Stomach smooth muscle (tissue), 2 donors: ENCODE results near the gene MANBA.
"Not testable (repeated sequence)": the region's sequence is repeated elsewhere in the genome, so short reads cannot be mapped to it uniquely, and the experiment has no call there.

Experiments used
- H3K27ac ChIP-seq: one replicate; pipeline ENCODE4 v1.7.0; 2013; ENCODE audit warnings: mild to moderate bottlenecking, low read length, inconsistent platforms
- H3K27me3 ChIP-seq, 2 donors: one replicate each; pipeline ENCODE4 v1.7.0; 2013; ENCODE audit warnings: low read length in 2 of 2; ENCODE audit not compliant: insufficient read depth in 2 of 2, control insufficient read depth in 1 of 2
- H3K36me3 ChIP-seq, 2 donors: one replicate each; pipeline ENCODE4 v1.7.0; 2013; ENCODE audit warnings: low read length in 2 of 2; ENCODE audit not compliant: control insufficient read depth in 2 of 2, insufficient read depth in 2 of 2
- H3K4me1 ChIP-seq: one replicate; pipeline ENCODE4 v1.7.0; 2013; ENCODE audit warnings: low read length; ENCODE audit not compliant: control insufficient read depth, insufficient read depth
- H3K4me3 ChIP-seq, 2 donors: one replicate each; pipeline ENCODE4 v1.7.0; 2013; ENCODE audit warnings: low read length in 2 of 2
- H3K9ac ChIP-seq, 2 donors: one replicate each; pipeline ENCODE4 v1.7.0; 2013; ENCODE audit warnings: low read length in 2 of 2, mild to moderate bottlenecking in 1 of 2
- H3K9me3 ChIP-seq, 2 donors: one replicate each; pipeline ENCODE4 v1.7.0; 2013; ENCODE audit warnings: low read length in 2 of 2; ENCODE audit not compliant: control insufficient read depth in 2 of 2
- donor health status: healthy.
- donor health status: Pancreatic carcinoma.

The MANBA gene

DNA sequence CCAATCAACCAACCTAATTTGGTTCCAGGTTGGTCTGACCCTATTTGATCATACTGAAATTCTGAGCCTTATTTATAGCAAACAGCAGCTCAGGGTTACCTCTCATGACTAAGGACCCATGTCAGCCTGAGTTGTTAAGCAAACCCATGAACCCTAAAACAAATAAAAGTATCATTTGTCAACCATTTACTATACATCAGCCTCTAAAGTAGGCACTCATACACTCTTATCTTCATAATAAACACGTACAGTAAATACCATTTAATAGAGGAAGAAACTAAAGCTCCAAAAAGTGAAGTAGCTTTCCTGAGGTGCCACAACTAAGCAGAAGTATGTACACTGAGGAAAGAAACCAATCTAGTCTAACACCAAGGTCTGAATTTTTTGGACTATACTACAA lies 25.2 kb downstream of the MANBA start:
- peaks cover 4% of the 10 kb centered on the region for H3K4me1 ChIP-seq
- H3K9ac ChIP-seq = no peak overlapping the region
- H3K9me3 ChIP-seq = peaks cover 0 to 6% of the 10 kb centered on the region in 2 donors
- no peaks in the 10 kb centered on the region for H3K36me3 ChIP-seq
- H3K27ac ChIP-seq = no peak overlapping the region
- no peaks in the 10 kb centered on the region for H3K27me3 ChIP-seq
- H3K4me3 ChIP-seq = no peak overlapping the region

DNA sequence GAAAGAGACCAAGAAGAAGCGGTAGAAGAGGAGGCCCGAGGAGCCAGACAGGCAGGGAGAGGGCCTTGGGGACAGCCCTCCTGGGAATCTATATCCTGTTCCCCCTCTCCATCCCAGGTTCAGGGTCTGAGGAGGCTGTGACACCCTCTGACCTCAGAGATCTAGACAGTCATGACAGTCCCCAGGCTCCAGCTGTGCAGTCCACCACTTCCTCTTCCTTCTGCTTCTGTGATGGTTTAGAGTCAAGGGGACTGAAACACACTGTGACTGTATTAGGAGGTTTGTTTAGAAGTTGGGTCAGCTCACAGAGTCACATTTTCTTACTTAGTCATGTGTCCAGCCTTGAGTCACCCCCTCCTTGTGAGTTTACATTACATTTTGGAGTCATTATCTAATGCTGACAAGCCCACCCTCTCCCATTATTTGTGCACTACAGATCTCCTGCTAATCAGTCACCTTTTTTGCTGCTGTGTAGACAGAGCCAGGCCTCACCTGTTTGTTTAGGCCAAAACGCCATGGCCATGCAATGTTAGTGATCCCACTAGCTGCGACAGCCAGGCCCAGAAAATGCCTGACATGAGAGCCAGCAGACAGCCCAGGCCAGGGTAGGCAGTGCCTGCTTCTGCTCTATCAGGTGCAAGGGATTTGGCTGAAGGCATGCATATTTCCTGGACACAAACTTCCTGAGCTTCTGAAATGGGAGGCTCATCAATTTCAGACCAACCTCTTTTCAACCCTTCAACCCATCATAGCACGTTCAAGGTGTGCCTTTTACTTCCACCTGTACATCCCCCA lies 26.0 kb downstream of the MANBA start:
- H3K36me3 ChIP-seq = no peaks in the 10 kb centered on the region
- no peak overlapping the region for H3K4me3 ChIP-seq
- peaks cover 0 to 6% of the 10 kb centered on the region in 2 donors for H3K9me3 ChIP-seq
- H3K4me1 ChIP-seq = peaks cover 4% of the 10 kb centered on the region
- H3K27me3 ChIP-seq = no peaks in the 10 kb centered on the region
- no peak overlapping the region for H3K27ac ChIP-seq
- H3K9ac ChIP-seq = no peak overlapping the region

DNA sequence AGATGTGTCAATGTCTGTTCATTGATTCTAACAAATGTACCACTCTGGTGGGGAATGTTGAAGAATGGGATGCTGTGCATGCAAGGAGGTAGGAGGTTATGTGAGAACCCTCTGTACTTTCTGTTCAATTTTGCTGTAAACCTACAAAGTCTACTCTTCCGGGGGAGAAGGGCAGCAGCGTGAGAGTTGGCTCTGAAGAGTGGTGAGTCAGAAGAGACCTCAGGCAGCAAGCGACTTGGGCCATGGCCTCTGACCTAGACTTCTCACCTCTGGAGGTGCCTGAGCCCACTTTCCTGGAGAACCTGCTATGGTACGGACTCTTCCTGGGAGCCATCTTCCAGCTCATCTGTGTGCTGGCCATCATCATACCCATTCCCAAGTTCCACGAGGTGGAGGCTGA lies 26.7 kb downstream of the MANBA start:
- peaks cover 0 to 6% of the 10 kb centered on the region in 2 donors for H3K9me3 ChIP-seq
- H3K27me3 ChIP-seq = no peaks in the 10 kb centered on the region
- H3K4me1 ChIP-seq = peaks cover 4% of the 10 kb centered on the region
- no peak overlapping the region for H3K27ac ChIP-seq
- no peak overlapping the region for H3K9ac ChIP-seq
- H3K36me3 ChIP-seq = no peaks in the 10 kb centered on the region
- no peak overlapping the region for H3K4me3 ChIP-seq

DNA sequence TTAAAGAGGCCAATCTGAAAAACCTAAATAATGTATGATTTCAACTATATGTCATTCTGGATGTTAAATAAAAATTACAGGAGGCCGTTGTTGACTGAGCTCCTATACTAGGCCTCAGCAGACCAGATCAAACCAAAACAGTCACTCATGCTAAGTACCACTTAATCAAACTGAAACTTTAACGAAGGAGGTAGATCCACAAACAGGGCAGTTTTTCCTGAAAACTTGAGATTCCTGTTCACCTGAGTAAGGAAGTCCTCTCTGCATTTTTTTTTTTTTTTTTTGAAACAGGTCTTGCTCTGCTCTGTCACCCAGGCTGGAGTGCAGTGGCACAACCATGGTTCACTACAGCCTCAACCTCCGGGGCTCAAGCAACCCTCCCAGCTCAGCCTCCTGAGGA lies 27.7 kb downstream of the MANBA start:
- Histone ChIP-seq H3K4me3 (no peak overlapping the region), H3K9me3 (peaks cover 0 to 6% of the 10 kb centered on the region in 2 donors), H3K27ac (no peak overlapping the region)

DNA sequence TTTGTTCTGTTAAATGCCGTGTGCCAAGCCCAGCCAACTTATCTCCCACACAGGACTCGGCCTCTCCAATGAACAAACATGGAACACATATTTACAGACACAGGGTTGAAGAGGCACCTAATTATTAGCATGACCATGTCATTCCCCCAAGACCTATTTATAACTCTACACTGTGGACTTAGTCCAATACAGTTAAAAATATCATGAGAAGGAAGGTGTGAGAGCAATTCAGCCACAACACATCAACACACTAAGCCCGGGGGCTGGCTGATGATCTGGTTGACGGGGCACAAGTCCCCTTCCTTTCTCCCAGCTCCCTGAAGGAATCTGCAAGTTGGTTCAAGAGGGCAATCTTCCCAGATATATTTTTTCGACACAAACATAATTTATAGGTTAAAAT lies 28.1 kb downstream of the MANBA start:
- H3K9ac ChIP-seq = no peak overlapping the region
- no peaks in the 10 kb centered on the region for H3K36me3 ChIP-seq
- no peak overlapping the region for H3K4me3 ChIP-seq
- no peaks in the 10 kb centered on the region for H3K27me3 ChIP-seq
- peaks cover 4% of the 10 kb centered on the region for H3K4me1 ChIP-seq
- no peak overlapping the region for H3K27ac ChIP-seq
- H3K9me3 ChIP-seq = peaks cover 0 to 6% of the 10 kb centered on the region in 2 donors

More for the DNA sequence above, 27.7 kb downstream of the MANBA start:
- Histone ChIP-seq H3K27me3 (no peaks in the 10 kb centered on the region), H3K9ac (no peak overlapping the region), H3K4me1 (peaks cover 4% of the 10 kb centered on the region), H3K36me3 (no peaks in the 10 kb centered on the region)

DNA sequence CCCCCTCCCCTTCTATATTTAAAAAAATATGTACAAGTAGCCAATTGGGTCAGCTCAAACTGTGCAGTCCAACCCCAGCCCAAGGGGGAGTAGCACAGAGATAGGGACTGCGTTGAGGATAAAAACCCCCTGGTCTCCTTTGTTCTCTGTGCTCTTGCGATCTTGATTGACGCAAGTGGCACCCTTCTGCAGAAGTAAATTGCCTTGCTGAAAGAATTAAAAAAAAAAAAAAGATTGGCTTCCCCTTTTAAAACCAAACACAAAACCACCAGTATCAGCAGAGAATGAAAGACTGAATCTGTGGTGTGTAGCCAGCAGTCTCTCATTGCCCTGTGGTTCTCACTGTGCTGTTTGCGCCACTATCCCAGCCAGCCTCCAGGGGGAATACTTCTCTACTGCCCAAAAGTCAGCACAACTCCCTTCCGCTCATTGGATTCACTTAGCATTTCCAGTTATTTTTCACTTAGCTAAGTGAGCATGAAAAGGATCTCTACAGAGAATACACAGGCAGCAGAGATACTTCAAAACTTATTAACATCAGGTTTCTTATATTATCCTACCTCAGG lies 29.7 kb downstream of the MANBA start:
- peaks cover 0 to 6% of the 10 kb centered on the region in 2 donors for H3K9me3 ChIP-seq
- H3K4me3 ChIP-seq = no peak overlapping the region
- peaks cover 4% of the 10 kb centered on the region for H3K4me1 ChIP-seq
- H3K27ac ChIP-seq = no peak overlapping the region
- H3K36me3 ChIP-seq = no peaks in the 10 kb centered on the region
- no peak overlapping the region for H3K9ac ChIP-seq
- H3K27me3 ChIP-seq = no peaks in the 10 kb centered on the region

DNA sequence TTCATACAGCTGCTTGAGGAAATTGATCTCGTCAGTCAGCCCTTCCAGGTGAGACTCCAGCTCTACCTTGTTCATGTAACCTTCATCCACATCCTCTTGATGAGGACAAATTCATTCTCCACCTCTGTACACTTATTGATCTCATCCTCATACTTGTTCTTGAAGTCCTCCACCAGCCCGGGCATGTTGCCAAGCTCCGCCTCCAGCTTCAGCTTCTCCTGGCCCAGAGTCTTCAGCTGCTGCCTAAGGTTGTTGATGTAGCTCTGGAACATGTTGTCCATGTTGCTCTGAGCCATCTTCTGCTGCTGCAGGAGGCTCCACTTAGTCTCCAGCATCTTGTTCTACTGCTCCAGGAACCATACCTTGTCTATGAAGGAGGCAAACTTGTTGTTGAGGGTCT lies 31.3 kb downstream of the MANBA start:
- H3K9me3 ChIP-seq, H3K27me3 ChIP-seq, H3K4me1 ChIP-seq, H3K4me3 ChIP-seq, H3K27ac ChIP-seq, H3K36me3 ChIP-seq, H3K9ac ChIP-seq: not testable (repeated sequence)

DNA sequence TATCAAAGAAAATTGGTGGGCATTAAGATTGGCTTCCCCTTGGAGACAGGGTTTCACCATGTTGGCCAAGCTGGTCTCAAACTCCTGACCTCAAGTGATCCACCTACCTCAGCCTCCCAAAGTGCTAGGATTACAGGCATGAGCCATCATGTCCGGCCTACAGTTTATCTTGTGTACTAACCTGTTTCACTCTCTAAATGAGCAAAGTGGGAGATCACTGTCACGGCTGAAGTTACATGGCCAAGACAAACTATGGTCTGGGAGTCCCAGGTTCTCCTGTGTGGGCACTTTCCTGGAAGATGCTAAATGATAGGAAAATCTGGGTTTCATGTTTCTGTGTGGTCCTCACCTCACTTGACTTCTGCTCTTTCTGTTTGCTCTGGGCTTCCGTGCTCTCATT lies 33.8 kb downstream of the MANBA start:
- H3K36me3 ChIP-seq, H3K9ac ChIP-seq, H3K4me1 ChIP-seq, H3K9me3 ChIP-seq, H3K27ac ChIP-seq, H3K27me3 ChIP-seq, H3K4me3 ChIP-seq: not testable (repeated sequence)

DNA sequence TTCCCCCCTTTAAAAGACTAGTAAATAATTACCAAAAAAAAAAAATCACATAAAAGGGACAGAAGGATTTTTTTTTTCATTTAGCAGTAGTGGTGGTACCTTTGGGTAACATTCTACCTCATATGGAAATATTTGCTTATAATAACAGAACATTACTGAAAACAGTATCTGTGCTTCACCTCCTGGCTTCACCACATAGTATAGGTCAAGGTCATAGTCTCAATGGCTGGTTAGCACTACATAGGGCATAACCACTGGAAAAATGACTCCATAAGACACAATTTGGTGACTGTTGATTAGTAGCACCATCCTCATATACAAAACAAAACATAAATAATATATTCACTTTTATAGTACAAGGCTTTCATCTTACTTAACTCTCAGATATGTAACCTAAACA lies 34.7 kb downstream of the MANBA start:
- H3K4me3 ChIP-seq = no peak overlapping the region
- H3K4me1 ChIP-seq = no peaks in the 10 kb centered on the region
- no peaks in the 10 kb centered on the region for H3K36me3 ChIP-seq
- H3K9me3 ChIP-seq = peaks cover 0 to under 1% of the 10 kb centered on the region in 2 donors
- no peaks in the 10 kb centered on the region for H3K27me3 ChIP-seq
- H3K9ac ChIP-seq = no peak overlapping the region
- no peak overlapping the region for H3K27ac ChIP-seq

DNA sequence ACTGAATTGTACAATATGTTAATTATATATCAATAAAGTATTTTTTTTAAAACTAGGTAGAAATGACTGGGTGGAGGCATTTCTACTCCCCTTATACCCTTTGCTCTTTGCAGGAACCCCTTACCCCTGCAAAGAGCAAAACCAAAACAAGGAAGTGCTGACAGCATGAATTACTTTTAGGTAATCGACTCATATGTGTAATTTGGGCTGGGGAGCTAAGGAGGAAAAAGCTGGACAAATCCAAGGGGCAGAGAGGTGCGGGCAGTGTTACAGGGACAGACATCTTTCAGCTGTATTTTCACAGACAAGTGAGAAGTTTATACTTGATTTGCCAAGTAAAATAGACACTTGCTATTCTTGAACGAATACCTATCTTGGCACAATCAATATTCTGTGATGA lies 35.5 kb downstream of the MANBA start:
- Histone ChIP-seq H3K4me1 (no peaks in the 10 kb centered on the region), H3K9ac (no peak overlapping the region), H3K9me3 (no peaks in the 10 kb centered on the region), H3K36me3 (no peaks in the 10 kb centered on the region), H3K4me3 (no peak overlapping the region), H3K27me3 (no peaks in the 10 kb centered on the region), H3K27ac (no peak overlapping the region)

DNA sequence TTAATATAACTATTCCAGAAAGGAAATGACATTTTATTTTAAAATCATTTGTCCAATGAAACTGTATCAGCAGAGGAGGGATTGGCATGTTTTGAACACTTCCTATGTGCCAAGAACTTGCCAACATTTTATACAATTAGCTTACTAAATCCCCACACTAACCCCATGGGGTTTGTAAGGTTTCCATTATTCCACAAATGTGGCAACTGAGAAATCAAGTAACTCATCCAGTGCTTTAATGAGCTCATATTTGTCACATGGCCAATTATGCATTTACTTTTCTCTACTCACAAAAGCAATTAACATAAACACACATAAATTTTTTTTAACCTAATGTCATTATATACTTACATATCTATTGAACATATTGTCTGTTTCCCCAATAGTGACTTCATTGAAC lies 37.3 kb downstream of the MANBA start:
- no peaks in the 10 kb centered on the region for H3K9me3 ChIP-seq
- H3K9ac ChIP-seq = no peak overlapping the region
- H3K4me1 ChIP-seq = no peaks in the 10 kb centered on the region
- no peak overlapping the region for H3K27ac ChIP-seq
- H3K27me3 ChIP-seq = no peaks in the 10 kb centered on the region
- no peak overlapping the region for H3K4me3 ChIP-seq
- H3K36me3 ChIP-seq = peaks cover 2 to 4% of the 10 kb centered on the region in 2 donors
